ENCODE measurements around the gene ZCWPW1.
"Not testable (repeated sequence)": the region's sequence is repeated elsewhere in the genome, so short reads cannot be mapped to it uniquely, and the experiment has no call there.

ZCWPW1 gene

DNA sequence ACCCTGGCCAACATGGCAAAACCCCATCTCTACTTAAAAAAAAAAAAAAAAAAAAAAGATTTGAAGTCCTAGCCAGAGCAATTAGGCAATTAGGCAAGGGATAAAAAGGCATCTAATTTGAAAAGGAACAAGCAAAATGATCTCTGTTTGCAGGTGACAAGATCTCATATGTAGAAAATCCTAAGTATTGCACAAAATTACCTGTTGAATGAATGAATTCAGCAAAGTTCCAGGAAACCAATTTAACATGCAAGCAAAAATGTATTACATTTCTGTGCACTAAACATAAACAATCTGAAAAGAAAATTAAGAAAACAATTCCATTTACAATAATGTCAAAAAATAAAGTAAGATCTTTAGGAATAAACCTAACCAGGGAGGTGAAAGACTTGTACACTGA is 65.4 kb downstream of the ZCWPW1 start:
- Histone ChIP-seq H3K4me1 (ENCODE audit: control insufficient read depth, insufficient read depth, low read length) (no peaks in the 10 kb centered on the region), H3K9me3 (ENCODE audit: control insufficient read depth, low read length) (no peaks in the 10 kb centered on the region), H3K36me3 (ENCODE audit: control insufficient read depth, insufficient read depth, low read length) (peaks cover 8% of the 10 kb centered on the region), H3K9ac (ENCODE audit: low read length) (no peak overlapping the region), H3K4me3 (ENCODE audit: low read length) (no peak overlapping the region), H3K27me3 (ENCODE audit: control insufficient read depth, insufficient read depth, low read length) (no peaks in the 10 kb centered on the region)

DNA sequence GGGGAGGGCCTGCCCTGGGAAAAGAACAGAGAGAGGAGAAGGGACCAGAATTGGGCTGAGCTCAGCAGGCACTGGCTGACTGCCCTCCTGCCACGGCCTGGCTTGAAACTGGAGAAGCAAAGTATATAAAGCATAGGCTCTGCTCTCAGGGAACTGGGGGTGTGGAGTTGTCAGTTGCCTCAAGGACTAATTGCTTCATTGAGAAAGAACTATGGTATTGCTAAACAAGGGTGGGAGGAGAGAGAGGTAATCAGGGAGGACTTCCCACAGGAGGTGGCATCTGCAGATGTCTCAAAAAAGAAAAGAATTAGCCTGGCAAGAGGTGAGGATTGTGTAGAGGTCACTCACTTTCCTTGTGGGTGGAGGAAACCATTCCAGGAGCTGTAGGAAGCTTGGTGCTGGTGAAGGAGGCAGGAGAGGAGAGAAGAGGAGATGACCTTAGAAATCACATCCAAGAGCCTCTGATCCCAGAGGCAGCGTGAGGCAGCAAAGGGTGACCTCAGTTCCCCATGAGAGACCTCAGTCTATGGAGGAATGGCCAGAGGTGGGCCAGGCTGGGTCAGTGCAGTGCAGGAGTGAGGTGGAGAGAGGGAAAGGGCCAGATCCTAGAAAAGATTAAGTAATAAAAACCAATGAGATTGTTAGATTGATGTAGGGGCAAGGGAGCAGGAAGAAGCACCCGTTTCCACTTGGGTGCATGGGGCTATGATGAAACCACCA is 68.2 kb downstream of the ZCWPW1 start:
- Histone ChIP-seq H3K4me1 (ENCODE audit: control insufficient read depth, insufficient read depth, low read length) (no peaks in the 10 kb centered on the region), H3K27me3 (ENCODE audit: control insufficient read depth, insufficient read depth, low read length) (no peaks in the 10 kb centered on the region), H3K4me3 (ENCODE audit: low read length) (no peak overlapping the region), H3K9me3 (ENCODE audit: control insufficient read depth, low read length) (no peaks in the 10 kb centered on the region), H3K36me3 (ENCODE audit: control insufficient read depth, insufficient read depth, low read length) (peaks cover 8% of the 10 kb centered on the region), H3K9ac (ENCODE audit: low read length) (no peak overlapping the region)

DNA sequence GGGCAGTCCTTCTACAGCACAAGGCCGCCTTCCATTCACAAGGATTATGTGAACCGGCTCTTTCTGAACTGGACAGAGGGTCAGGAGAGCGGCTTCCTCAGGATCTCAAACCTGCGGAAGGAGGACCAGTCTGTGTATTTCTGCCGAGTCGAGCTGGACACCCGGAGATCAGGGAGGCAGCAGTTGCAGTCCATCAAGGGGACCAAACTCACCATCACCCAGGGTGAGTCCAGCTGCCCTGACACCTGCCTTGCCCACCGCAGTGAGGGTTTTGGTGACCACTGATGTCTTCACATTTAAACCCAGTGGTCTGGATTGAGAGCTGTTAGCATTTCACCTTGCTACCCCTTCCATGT is 69.7 kb downstream of the ZCWPW1 start:
- Histone ChIP-seq H3K27me3 (ENCODE audit: control insufficient read depth, insufficient read depth, low read length) (no peaks in the 10 kb centered on the region), H3K9me3 (ENCODE audit: control insufficient read depth, low read length) (no peaks in the 10 kb centered on the region), H3K4me1 (ENCODE audit: control insufficient read depth, insufficient read depth, low read length) (no peaks in the 10 kb centered on the region), H3K4me3 (ENCODE audit: low read length) (no peak overlapping the region), H3K9ac (ENCODE audit: low read length) (no peak overlapping the region), H3K36me3 (ENCODE audit: control insufficient read depth, insufficient read depth, low read length) (peaks cover 8% of the 10 kb centered on the region)

DNA sequence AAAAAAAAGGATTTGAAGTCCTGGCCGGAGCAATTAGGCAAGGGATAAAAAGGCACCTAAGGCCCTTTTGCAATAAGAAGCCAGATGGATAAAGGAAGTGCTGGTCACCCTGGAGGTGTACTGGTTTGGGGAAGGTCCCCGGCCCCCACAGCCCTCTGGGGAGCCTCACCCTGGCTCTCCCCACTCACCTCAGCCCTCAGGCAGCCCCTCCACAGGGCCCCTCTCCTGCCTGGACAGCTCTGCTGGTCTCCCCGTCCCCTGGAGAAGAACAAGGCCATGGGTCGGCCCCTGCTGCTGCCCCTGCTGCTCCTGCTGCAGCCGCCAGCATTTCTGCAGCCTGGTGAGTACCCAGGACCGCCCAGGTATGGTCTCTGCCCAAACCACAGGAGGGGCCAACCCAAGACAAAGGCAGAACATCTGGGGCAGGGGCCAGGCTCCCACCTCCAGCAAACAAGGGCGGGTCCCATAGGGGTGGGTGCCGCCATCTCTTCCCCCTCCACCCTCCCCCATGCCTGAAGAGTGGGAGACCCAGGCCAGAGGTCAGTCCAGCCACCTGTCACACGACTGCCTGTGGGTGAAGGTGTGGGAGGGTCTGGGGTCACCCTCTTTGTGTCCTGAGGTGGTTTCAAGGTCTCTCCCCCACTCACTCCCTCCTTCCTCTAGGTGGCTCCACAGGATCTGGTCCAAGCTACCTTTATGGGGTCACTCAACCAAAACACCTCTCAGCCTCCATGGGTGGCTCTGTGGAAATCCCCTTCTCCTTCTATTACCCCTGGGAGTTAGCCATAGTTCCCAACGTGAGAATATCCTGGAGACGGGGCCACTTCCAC is 70.3 kb downstream of the ZCWPW1 start, which contains the start of gene PILRB:
Gene PILRB, plus strand, starts transcription at position 91 of the 830 bp plus-strand sequence. Its CDS starts 186 bp downstream, at position 277.
- H3K27me3 ChIP-seq (ENCODE audit: control insufficient read depth, insufficient read depth, low read length): no peaks in the 10 kb centered on the region
- H3K9ac ChIP-seq (ENCODE audit: low read length): no peak within 1 kb of the TSS
- no peaks in the 10 kb centered on the region for H3K4me1 ChIP-seq (ENCODE audit: control insufficient read depth, insufficient read depth, low read length)
- H3K9me3 ChIP-seq (ENCODE audit: control insufficient read depth, low read length): no peaks in the 10 kb centered on the region
- peaks cover 11% of the 10 kb centered on the region for H3K36me3 ChIP-seq (ENCODE audit: control insufficient read depth, insufficient read depth, low read length)
- H3K4me3 ChIP-seq (ENCODE audit: low read length): no peak within 1 kb of the TSS

DNA sequence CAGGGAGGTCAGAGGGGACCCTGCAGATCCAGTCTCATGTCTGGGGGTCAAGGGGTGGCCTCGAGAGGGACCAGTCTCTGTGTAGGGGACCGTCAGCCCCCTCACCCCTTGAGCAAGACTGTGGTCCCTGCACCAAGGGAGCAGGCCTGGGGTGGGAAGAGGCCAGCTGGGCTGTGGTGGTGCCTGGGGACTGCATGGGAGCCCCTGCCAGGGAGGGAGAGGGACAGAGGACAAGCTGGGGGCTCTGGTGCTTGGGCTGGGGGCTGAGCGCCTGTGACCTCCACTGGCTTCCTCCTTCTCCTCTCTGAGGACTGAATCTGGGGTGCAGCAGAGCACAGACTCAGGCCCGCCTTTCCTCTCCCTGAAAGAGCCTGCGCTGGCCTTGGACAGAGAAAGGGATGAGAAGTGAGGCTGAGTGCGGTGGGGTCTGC is 71.4 kb downstream of the ZCWPW1 start:
- peaks cover 13% of the 10 kb centered on the region for H3K36me3 ChIP-seq (ENCODE audit: control insufficient read depth, insufficient read depth, low read length)
- H3K4me3 ChIP-seq (ENCODE audit: low read length): no peak overlapping the region
- no peak overlapping the region for H3K9ac ChIP-seq (ENCODE audit: low read length)
- H3K9me3 ChIP-seq (ENCODE audit: control insufficient read depth, low read length): no peaks in the 10 kb centered on the region
- H3K4me1 ChIP-seq (ENCODE audit: control insufficient read depth, insufficient read depth, low read length): no peaks in the 10 kb centered on the region
- H3K27me3 ChIP-seq (ENCODE audit: control insufficient read depth, insufficient read depth, low read length): no peaks in the 10 kb centered on the region

DNA sequence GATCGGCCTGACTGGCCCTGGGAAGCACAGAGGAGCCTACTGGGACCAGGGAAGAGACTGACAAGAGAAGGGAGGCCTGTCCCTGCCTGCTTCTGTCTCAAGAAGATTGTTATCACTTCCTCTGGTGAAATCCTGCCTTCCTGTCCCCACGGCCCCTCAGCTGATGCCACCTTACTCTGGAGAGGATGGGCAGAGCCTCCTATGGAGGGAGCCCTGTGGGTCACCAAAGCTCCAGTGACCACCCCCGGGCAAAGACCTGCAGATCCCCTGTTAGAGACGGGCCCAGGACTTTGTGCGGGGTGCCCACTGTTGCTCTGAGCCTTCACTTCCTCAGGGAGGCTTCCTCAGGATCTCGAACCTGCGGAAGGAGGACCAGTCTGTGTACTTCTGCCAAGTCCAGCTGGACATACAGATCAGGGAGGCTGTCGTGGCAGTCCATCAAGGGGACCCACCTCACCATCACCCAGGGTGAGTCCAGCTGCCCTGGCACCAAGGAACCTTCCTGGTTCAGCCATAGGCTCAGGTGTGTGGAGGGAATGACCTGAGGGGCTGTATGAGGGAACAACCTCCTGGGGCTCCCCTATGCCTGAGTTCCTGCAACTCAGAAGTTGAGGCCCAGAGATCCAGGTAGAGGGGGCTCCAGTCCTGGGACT is 72.0 kb downstream of the ZCWPW1 start:
- H3K36me3 ChIP-seq (ENCODE audit: control insufficient read depth, insufficient read depth, low read length): peaks cover 13% of the 10 kb centered on the region
- no peak overlapping the region for H3K4me3 ChIP-seq (ENCODE audit: low read length)
- H3K9me3 ChIP-seq (ENCODE audit: control insufficient read depth, low read length): no peaks in the 10 kb centered on the region
- H3K27me3 ChIP-seq (ENCODE audit: control insufficient read depth, insufficient read depth, low read length): no peaks in the 10 kb centered on the region
- no peak overlapping the region for H3K9ac ChIP-seq (ENCODE audit: low read length)
- H3K4me1 ChIP-seq (ENCODE audit: control insufficient read depth, insufficient read depth, low read length): no peaks in the 10 kb centered on the region

DNA sequence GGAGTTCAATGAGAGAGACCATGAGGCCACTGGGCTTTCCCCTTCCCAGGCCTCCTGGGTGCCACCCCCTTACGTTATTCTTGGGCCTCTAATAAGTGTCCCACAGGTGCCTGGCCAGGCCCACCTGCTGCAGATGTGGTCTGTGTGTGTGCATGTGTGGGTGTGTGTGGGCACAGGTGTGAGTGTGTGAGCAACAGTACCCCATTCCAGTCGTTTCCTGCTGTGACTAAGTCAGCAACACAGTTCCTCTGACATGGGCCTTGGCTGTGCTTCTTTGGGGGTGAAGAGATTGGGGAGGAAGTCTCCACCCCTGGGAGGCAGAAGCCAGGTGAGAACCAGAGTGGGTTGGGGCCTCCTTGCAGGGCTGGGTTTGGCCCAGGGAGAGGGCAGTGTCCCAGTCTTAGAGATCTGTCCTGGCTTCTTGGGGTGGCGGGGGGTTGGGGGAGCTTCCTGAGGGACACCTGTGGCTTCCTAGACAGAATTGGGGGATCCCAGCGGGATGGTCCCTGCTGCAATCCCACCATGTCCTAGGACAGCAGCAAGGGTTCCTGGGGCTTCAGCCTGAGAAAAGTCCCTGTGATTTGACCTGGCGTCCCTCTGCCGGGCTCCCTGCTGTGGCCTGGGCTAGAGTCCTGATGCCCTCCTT is 74.7 kb downstream of the ZCWPW1 start:
- Histone ChIP-seq H3K4me3 (ENCODE audit: low read length) (no peak overlapping the region), H3K9me3 (ENCODE audit: control insufficient read depth, low read length) (no peaks in the 10 kb centered on the region), H3K27me3 (ENCODE audit: control insufficient read depth, insufficient read depth, low read length) (no peaks in the 10 kb centered on the region), H3K4me1 (ENCODE audit: control insufficient read depth, insufficient read depth, low read length) (no peaks in the 10 kb centered on the region), H3K9ac (ENCODE audit: low read length) (no peak overlapping the region), H3K36me3 (ENCODE audit: control insufficient read depth, insufficient read depth, low read length) (peaks cover 6% of the 10 kb centered on the region)

DNA sequence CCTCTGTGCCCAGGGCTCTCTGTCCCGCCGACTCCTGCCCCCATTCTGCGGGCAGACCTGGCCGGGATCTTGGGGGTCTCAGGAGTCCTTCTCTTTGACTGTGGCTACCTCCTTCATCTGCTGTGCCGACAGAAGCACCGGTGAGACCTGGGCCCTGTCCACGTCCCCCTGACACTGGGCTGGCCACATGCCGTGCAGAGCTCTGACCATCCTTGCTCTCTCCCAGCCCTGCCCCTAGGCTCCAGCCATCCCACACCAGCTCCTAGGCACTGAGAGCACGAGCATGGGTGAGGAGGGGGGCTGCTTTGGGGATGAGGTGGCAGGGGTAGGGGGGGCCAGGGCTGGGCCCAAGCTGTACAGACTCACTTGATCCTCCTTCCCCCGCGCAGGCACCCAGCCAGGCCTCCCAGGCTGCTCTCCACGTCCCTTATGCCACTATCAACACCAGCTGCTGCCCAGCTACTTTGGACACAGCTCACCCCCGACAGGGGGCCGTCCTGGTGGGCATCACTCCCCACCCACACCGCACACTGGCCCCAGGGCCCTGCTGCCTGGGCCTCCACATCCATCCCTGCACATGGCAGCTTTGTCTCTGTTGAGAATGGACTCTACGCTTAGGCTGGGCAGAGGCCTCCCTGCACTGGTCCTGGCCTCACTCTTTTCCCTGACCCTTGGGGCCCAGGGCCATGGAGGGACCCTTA is 75.4 kb downstream of the ZCWPW1 start:
- no peaks in the 10 kb centered on the region for H3K9me3 ChIP-seq (ENCODE audit: control insufficient read depth, low read length)
- H3K4me3 ChIP-seq (ENCODE audit: low read length): no peak overlapping the region
- H3K4me1 ChIP-seq (ENCODE audit: control insufficient read depth, insufficient read depth, low read length): no peaks in the 10 kb centered on the region
- no peaks in the 10 kb centered on the region for H3K27me3 ChIP-seq (ENCODE audit: control insufficient read depth, insufficient read depth, low read length)
- peaks cover 5% of the 10 kb centered on the region for H3K36me3 ChIP-seq (ENCODE audit: control insufficient read depth, insufficient read depth, low read length)
- no peak overlapping the region for H3K9ac ChIP-seq (ENCODE audit: low read length)

DNA sequence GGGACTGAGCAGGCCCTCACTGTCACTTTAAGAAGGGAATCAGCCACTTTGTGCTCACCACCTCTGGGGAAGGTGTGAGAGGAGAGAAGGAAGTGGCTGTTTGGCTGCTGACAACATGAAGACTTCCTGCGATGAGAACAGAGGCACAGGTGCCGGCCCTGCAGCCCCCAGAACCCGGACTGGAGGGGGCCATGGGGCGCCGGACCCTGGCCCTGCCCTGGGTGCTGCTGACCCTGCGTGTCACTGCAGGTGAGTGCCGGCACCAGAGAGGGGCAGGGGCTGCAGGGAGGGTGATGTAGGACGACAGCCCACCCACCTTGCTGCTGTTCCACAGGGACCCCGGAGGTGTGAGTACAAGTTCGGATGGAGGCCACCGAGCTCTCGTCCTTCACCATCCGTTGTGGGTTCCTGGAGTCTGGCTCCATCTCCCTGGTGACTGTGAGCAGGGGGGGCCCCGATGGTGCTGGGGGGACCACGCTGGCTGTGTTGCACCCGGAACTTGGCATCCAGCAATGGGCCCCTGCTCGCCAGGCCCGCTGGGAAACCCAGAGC is 76.2 kb downstream of the ZCWPW1 start:
- not testable (repeated sequence) for H3K9me3 ChIP-seq (ENCODE audit: control insufficient read depth, low read length); H3K4me1 ChIP-seq (ENCODE audit: control insufficient read depth, insufficient read depth, low read length); H3K4me3 ChIP-seq (ENCODE audit: low read length); H3K36me3 ChIP-seq (ENCODE audit: control insufficient read depth, insufficient read depth, low read length); H3K27me3 ChIP-seq (ENCODE audit: control insufficient read depth, insufficient read depth, low read length); H3K9ac ChIP-seq (ENCODE audit: low read length)

DNA sequence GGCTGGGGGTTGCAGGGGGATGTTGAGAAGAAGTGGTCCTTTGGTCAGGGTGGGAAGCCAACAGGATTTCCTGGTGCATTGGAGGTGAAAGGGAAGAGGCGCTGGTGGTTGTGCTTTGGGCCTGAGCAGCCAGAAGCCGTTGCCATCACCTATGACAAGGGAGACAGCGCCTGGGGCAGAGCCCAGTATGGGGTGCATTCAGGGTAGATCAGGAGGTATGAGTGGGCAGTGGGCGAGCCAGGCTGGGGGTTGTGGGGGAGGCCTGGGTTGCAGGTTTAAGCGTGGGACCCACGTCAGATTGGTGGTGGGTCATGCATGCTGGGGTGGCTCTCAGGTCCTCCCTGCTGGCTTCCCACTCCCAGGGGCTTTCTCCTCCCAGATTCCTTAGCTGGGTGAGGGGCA is 76.8 kb downstream of the ZCWPW1 start:
- H3K27me3 ChIP-seq (ENCODE audit: control insufficient read depth, insufficient read depth, low read length): no peaks in the 10 kb centered on the region
- no peak overlapping the region for H3K4me3 ChIP-seq (ENCODE audit: low read length)
- H3K4me1 ChIP-seq (ENCODE audit: control insufficient read depth, insufficient read depth, low read length): no peaks in the 10 kb centered on the region
- H3K36me3 ChIP-seq (ENCODE audit: control insufficient read depth, insufficient read depth, low read length): peaks cover 11% of the 10 kb centered on the region
- no peaks in the 10 kb centered on the region for H3K9me3 ChIP-seq (ENCODE audit: control insufficient read depth, low read length)
- no peak overlapping the region for H3K9ac ChIP-seq (ENCODE audit: low read length)

All from mucosa of stomach (tissue), 1 donor.